H1 (cell line): Measurements from ENCODE around the gene PPP1R13B. TPM values are rescaled to one million over a fixed set of nuclear protein-coding genes. Genes with fewer than 3 reads are reported as not detected.

Experiments used
- CTCF ChIA-PET: fragments of 300-600 bp; sonication (Branson Sonifier 250); formaldehyde crosslinking; loops from one replicate; lab custom pipeline; 2021; ENCODE audit not compliant: partially characterized antibody; lab: Charles Lee
- POLR2A ChIA-PET: fragments of 300-600 bp; sonication (Branson Sonifier 250); formaldehyde crosslinking; loops from one replicate; lab custom pipeline; 2021; ENCODE audit warnings: inconsistent platforms; ENCODE audit not compliant: partially characterized antibody; lab: Charles Lee
- DNase-seq, 2 experiments: peaks; one replicate each; pipeline versions ENCODE4 v3.0.0 to v3.0.0-alpha.2; 2010 to 2022; ENCODE audit warnings: low spot score in 2 of 2, low read depth in 1 of 2, mixed read lengths in 1 of 2
- FAIRE-seq: peaks from 2 replicates; lab custom pipeline; 2011; peaks lifted over from hg19 to GRCh38; lab: Jason Lieb, UNC
- H2AFZ ChIP-seq: 2 replicates; pipeline ENCODE4 v1.8.1; 2012; ENCODE audit warnings: low read length, inconsistent platforms
- H2AK5ac ChIP-seq: 2 replicates; pipeline ENCODE4 v1.6.1; 2013; ENCODE audit warnings: low read depth, low read length
- H2BK120ac ChIP-seq: replicated peaks from 2 replicates; pipeline ENCODE3; 2013; ENCODE audit warnings: low read depth, low read length, inconsistent platforms
- H2BK12ac ChIP-seq: 2 replicates; pipeline ENCODE4 v1.6.1; 2013; ENCODE audit warnings: low read depth, low read length
- H2BK15ac ChIP-seq: 2 replicates; pipeline ENCODE4 v1.6.1; 2013; ENCODE audit warnings: low read length
- H2BK20ac ChIP-seq: 2 replicates; pipeline ENCODE4 v1.6.1; 2013; ENCODE audit warnings: low read length
- H2BK5ac ChIP-seq: 2 replicates; pipeline ENCODE4 v1.6.1; 2013; ENCODE audit warnings: low read depth, low read length
- H3K14ac ChIP-seq: 2 replicates; pipeline ENCODE4 v1.6.1; 2013; ENCODE audit warnings: inconsistent platforms; ENCODE audit not compliant: insufficient read length
- H3K18ac ChIP-seq: 2 replicates; pipeline ENCODE4 v1.6.1; 2013; ENCODE audit warnings: low read length; ENCODE audit errors: extremely low read depth
- H3K23ac ChIP-seq: 2 replicates; pipeline ENCODE4 v1.6.1; 2013; ENCODE audit warnings: inconsistent platforms; ENCODE audit not compliant: insufficient read length
- H3K23me2 ChIP-seq: 2 replicates; pipeline ENCODE4 v1.6.1; 2013; ENCODE audit warnings: low read depth, low read length
- H3K27ac ChIP-seq: 2 replicates; pipeline ENCODE4 v1.6.1; 2011; ENCODE audit warnings: low read depth, low read length, inconsistent platforms
- H3K27me3 ChIP-seq, 4 experiments: replicated peaks in 1 of 4; 1 replicate in 1 of 4; 2 replicates in 3 of 4; pipeline versions ENCODE4 v1.6.1 to v1.8.1; 2011 to 2013; ENCODE audit warnings: low read length in 3 of 4, mild to moderate bottlenecking in 3 of 4, inconsistent platforms in 2 of 4, mixed read lengths in 2 of 4, moderate library complexity in 1 of 4; ENCODE audit not compliant: control insufficient read depth in 3 of 4, insufficient read depth in 3 of 4; ENCODE audit errors: extremely low read depth in 1 of 4
- H3K36me3 ChIP-seq, 4 experiments: 2 replicates each; pipeline versions ENCODE4 v1.6.1 to v1.8.1; 2011 to 2013; ENCODE audit warnings: mild to moderate bottlenecking in 4 of 4, low read length in 3 of 4, moderate library complexity in 2 of 4, control low read depth in 1 of 4, inconsistent platforms in 1 of 4; ENCODE audit not compliant: insufficient read depth in 4 of 4, control insufficient read depth in 2 of 4
- H3K4ac ChIP-seq: replicated peaks from 2 replicates; pipeline ENCODE3; 2013; ENCODE audit warnings: low read length, low read depth, mixed read lengths, inconsistent platforms; ENCODE audit not compliant: insufficient read length
- H3K4me1 ChIP-seq, 4 experiments: replicated peaks in 1 of 4; 1 replicate in 1 of 4; 2 replicates in 3 of 4; pipeline versions ENCODE4 v1.6.1 to v1.8.1; 2011 to 2013; ENCODE audit warnings: low read length in 3 of 4, inconsistent platforms in 2 of 4, mixed read lengths in 1 of 4; ENCODE audit not compliant: insufficient read depth in 4 of 4, control insufficient read depth in 3 of 4
- H3K4me2 ChIP-seq, 2 experiments: 2 replicates each; pipeline versions ENCODE4 v1.6.1 to v1.8.1; 2011 to 2013; ENCODE audit warnings: low read depth in 2 of 2, low read length in 2 of 2, control low read depth in 1 of 2, inconsistent platforms in 1 of 2, mild to moderate bottlenecking in 1 of 2; ENCODE audit not compliant: insufficient read depth in 1 of 2
- H3K4me3 ChIP-seq, 4 experiments: fragments of 200-600, 300-600 bp in 1 of 4; sonication (generic), shearing (Covaris generic), sonication (Bioruptor Twin) in 1 of 4; 2 replicates each; pipeline versions ENCODE4 v1.5.1 to v1.8.1; 2011 to 2016; ENCODE audit warnings: low read length in 4 of 4, low read depth in 3 of 4, control low read depth in 2 of 4, inconsistent platforms in 2 of 4, mild to moderate bottlenecking in 2 of 4, mixed read lengths in 1 of 4, moderate library complexity in 1 of 4; ENCODE audit not compliant: insufficient read depth in 2 of 4; ENCODE audit errors: extremely low read depth in 1 of 4
- H3K56ac ChIP-seq: replicated peaks from 2 replicates; pipeline ENCODE3; 2013; ENCODE audit warnings: low read depth, mild to moderate bottlenecking, mixed read lengths, low read length, inconsistent platforms; ENCODE audit not compliant: insufficient read length
- H3K79me1 ChIP-seq: 2 replicates; pipeline ENCODE4 v1.6.1; 2013; ENCODE audit warnings: low read depth, low read length, control low read depth
- H3K79me2 ChIP-seq, 2 experiments: 2 replicates each; pipeline versions ENCODE4 v1.6.1 to v1.8.1; 2012 to 2013; ENCODE audit warnings: low read length in 2 of 2, mild to moderate bottlenecking in 2 of 2, inconsistent platforms in 1 of 2; ENCODE audit not compliant: insufficient read depth in 2 of 2, control insufficient read depth in 1 of 2
- H3K9ac ChIP-seq, 4 experiments: replicated peaks in 1 of 4; 1 replicate in 1 of 4; 2 replicates in 3 of 4; pipeline versions ENCODE4 v1.6.1 to v1.8.1; 2011 to 2013; ENCODE audit warnings: low read depth in 3 of 4, low read length in 3 of 4, control low read depth in 2 of 4, mild to moderate bottlenecking in 2 of 4, moderate library complexity in 2 of 4, inconsistent platforms in 1 of 4; ENCODE audit errors: extremely low read depth in 1 of 4
- H3K9me3 ChIP-seq, 2 experiments: 2 replicates each; pipeline versions ENCODE4 v1.6.1 to v1.8.1; 2012 to 2013; ENCODE audit warnings: mild to moderate bottlenecking in 2 of 2, moderate library complexity in 2 of 2, control low read depth in 1 of 2, inconsistent platforms in 1 of 2, low read depth in 1 of 2, low read length in 1 of 2, mixed read lengths in 1 of 2; ENCODE audit not compliant: insufficient read depth in 2 of 2
- H4K20me1 ChIP-seq, 2 experiments: replicated peaks in 1 of 2; 2 replicates each; pipeline versions ENCODE3 to v1.8.1; 2011 to 2013; ENCODE audit warnings: inconsistent platforms in 2 of 2, low read length in 2 of 2, mild to moderate bottlenecking in 1 of 2; ENCODE audit not compliant: insufficient read depth in 2 of 2, control insufficient read depth in 1 of 2
- H4K5ac ChIP-seq: 2 replicates; pipeline ENCODE4 v1.6.1; 2013; ENCODE audit warnings: low read length, low read depth, mixed read lengths, inconsistent platforms; ENCODE audit not compliant: insufficient read length
- H4K8ac ChIP-seq: 2 replicates; pipeline ENCODE4 v1.8.0; 2013; ENCODE audit warnings: mild to moderate bottlenecking, moderate library complexity, low read length, inconsistent platforms; ENCODE audit not compliant: insufficient read depth; ENCODE audit errors: extremely low read depth
- H4K91ac ChIP-seq: replicated peaks from 2 replicates; pipeline ENCODE3; 2013; ENCODE audit warnings: low read length, mixed read lengths, inconsistent platforms; ENCODE audit not compliant: insufficient read length
- ASH2L ChIP-seq: fragments of 200-600, 300-600 bp; sonication (generic); IDR thresholded peaks from one replicate; pipeline ENCODE4 v1.7.1; 2017; ENCODE audit warnings: low read length
- ATF3 ChIP-seq: IDR thresholded peaks from 2 replicates; pipeline ENCODE4 v1.6.1; 2011; ENCODE audit warnings: low read depth, mild to moderate bottlenecking, low read length; ENCODE audit not compliant: insufficient read depth
- BCL11A ChIP-seq, 2 experiments: IDR thresholded peaks; one replicate each; pipeline ENCODE4 v1.6.1; 2011; ENCODE audit warnings: low read depth in 2 of 2, low read length in 2 of 2, mild to moderate bottlenecking in 2 of 2
- EGR1 ChIP-seq: IDR thresholded peaks from 2 replicates; pipeline ENCODE4 v1.6.1; 2011; ENCODE audit warnings: low read depth, low read length, borderline replicate concordance
- EZH2 ChIP-seq: fragments of 200-600 bp; sonication (generic); IDR thresholded peaks from 2 replicates; pipeline ENCODE4 v1.7.1; 2012; ENCODE audit warnings: low read depth, mild to moderate bottlenecking, moderate library complexity, low read length, inconsistent platforms; ENCODE audit not compliant: severe bottlenecking
- RXRA ChIP-seq: IDR thresholded peaks from 2 replicates; pipeline ENCODE4 v1.6.1; 2011; ENCODE audit warnings: low read depth, mild to moderate bottlenecking, low read length, moderate library complexity; ENCODE audit not compliant: insufficient read depth
- SP4 ChIP-seq: IDR thresholded peaks from 2 replicates; pipeline ENCODE4 v1.6.1; 2012; ENCODE audit warnings: low read length, inconsistent platforms
- SUZ12 ChIP-seq: fragments of 200-600 bp; sonication (generic); IDR thresholded peaks from 2 replicates; pipeline ENCODE4 v1.6.1; 2012; ENCODE audit warnings: mild to moderate bottlenecking, inconsistent platforms, low read length, moderate library complexity, mixed read lengths
- TAF1 ChIP-seq: IDR thresholded peaks from 2 replicates; pipeline ENCODE4 v1.6.1; 2011; ENCODE audit warnings: mild to moderate bottlenecking, low read depth, low read length
- TBP ChIP-seq: IDR thresholded peaks from 2 replicates; pipeline ENCODE4 v1.6.1; 2011; ENCODE audit warnings: low read depth, low read length, improper control_type of control experiment
- YY1 ChIP-seq: IDR thresholded peaks from 2 replicates; pipeline ENCODE4 v1.6.1; 2011; ENCODE audit warnings: low read depth, mild to moderate bottlenecking, low read length
- WGBS, 2 experiments: shearing (Covaris generic) in 1 of 2; methylation state at CpG; one replicate each; pipeline versions ENCODE4 v1.1.6 to v1.1.7; 2013 to 2015; ENCODE audit warnings: low lambda C conversion rate in 2 of 2, mixed read lengths in 2 of 2, inconsistent platforms in 1 of 2, low coverage in 1 of 2, missing lambda C conversion rate in 1 of 2; ENCODE audit not compliant: insufficient replicate concordance in 2 of 2, insufficient coverage in 1 of 2, insufficient read length in 1 of 2; ENCODE audit errors: extremely low coverage in 1 of 2, missing lambda C conversion rate in 1 of 2; 5-methylcytosine and 5-hydroxymethylcytosine counted together
- polyA plus RNA-seq, 7 experiments: library from polyadenylated mRNA; depleted of rRNA in 3 of 7; stranded (reverse) in 5 of 7; unstranded in 2 of 7; fragments of >200 nt in 5 of 7; fragments of 200-250 nt in 2 of 7; gene quantifications; 1 replicate in 5 of 7; 2 replicates in 1 of 7; 4 replicates in 1 of 7; pipeline versions ENCODE4 v1.2.1 to v1.2.3, GENCODE V29; 2011 to 2013; ENCODE audit warnings: missing spikeins in 2 of 7, mixed read lengths in 2 of 7
- total RNA-seq: library from RNA; stranded (reverse); fragmentation: NEBNext Ultra II Directional; extraction: Animal tissue kit (Norgen Biotek cat#: 25700); gene quantifications from 2 replicates; pipeline ENCODE4 v1.2.1, GENCODE V29; 2021

Gene PPP1R13B
- total and polyA plus RNA-seq, 2 of the 8 experiments (the other 6 are each of a cell fraction or from before 2014, with no cell fraction given): 2.6 to 8.9 TPM

GRCh38 chr14:103846543-103847450, 578 bp downstream of the PPP1R13B start:
- Histone ChIP-seq H3K4me1 (peaks cover 0 to 7% (median 2%) of the 10 kb centered on the region in 4 experiments; a peak in 6 of 7 replicates), H3K4me2 (peak overlapping the region; percentile 87 to 97), H3K79me2 (no peaks in the 10 kb centered on the region), H2AFZ (peak overlapping the region; percentile 86), H3K23me2 (peaks cover 12% of the 10 kb centered on the region), H3K27me3 (peaks cover 0 to 26% (median 20%) of the 10 kb centered on the region in 4 experiments; a peak in 6 of 7 replicates), H3K4me3 (peak overlapping the region; percentile 66 to 82 (median 73)), H3K14ac (no peak overlapping the region), H3K18ac (no peak overlapping the region; the same call in 1 of the 2 replicates), H2BK5ac (no peak overlapping the region), H3K79me1 (no peaks in the 10 kb centered on the region), H3K56ac (no peak overlapping the region), H3K9me3 (no peaks in the 10 kb centered on the region), H2BK15ac (no peak overlapping the region), H4K8ac (no peak overlapping the region; the same call in 1 of the 2 replicates), H2BK120ac (no peak overlapping the region), H2BK20ac (no peak overlapping the region), H4K5ac (no peak overlapping the region), H2AK5ac (no peak overlapping the region), H4K91ac (no peak overlapping the region), H3K9ac (peak overlapping the region in 2 of 4 experiments; percentile 54 to 61; a peak in 3 of 7 replicates), H3K4ac (no peak overlapping the region), H3K27ac (no peak overlapping the region), H2BK12ac (peak overlapping the region; percentile 68; the same call in 1 of the 2 replicates), H3K36me3 (no peaks in the 10 kb centered on the region), H4K20me1 (no peaks in the 10 kb centered on the region), H3K23ac (no peak overlapping the region)
- DNase-seq (peak in 1 of 2 experiments; percentile 60), FAIRE-seq (peak; percentile 80)
- WGBS, 2 experiments: 0% methylated on average over 48 of the region's 95 CpGs; no CpG with 5 or more reads in 1 of the 2 experiments
- POLR2A ChIA-PET: interaction anchor here (2.6 kb wide), 1 partner anchor 9 kb away, joined by 7 read pairs; no protein-coding TSS in a partner anchor
- CTCF ChIA-PET: interaction anchor here (0.8 kb wide), 1 partner anchor 64 kb away, joined by 3 read pairs; no protein-coding TSS in a partner anchor
- TF ChIP-seq ATF3 (no peak), BCL11A (IDR thresholded peaks at IDR 0.05; ENCODE audit: low read depth in 2 of 2, low read length in 2 of 2) (no peak), TAF1 (no peak; the same call in 1 of the 2 replicates), ASH2L (peak; percentile 46), YY1 (no peak), SP4 (no peak; the same call in 1 of the 2 replicates), TBP (no peak), SUZ12 (peak; percentile 73), RXRA (no peak), EGR1 (no peak), EZH2 (peak; percentile 60)
